Islet precursor cell (in vitro differentiated cells): ENCODE data around the gene CNOT9.

Source experiments
- DNase-seq: peaks from one replicate; pipeline ENCODE4 v3.0.0-alpha.2; 2018

CNOT9 gene

DNA sequence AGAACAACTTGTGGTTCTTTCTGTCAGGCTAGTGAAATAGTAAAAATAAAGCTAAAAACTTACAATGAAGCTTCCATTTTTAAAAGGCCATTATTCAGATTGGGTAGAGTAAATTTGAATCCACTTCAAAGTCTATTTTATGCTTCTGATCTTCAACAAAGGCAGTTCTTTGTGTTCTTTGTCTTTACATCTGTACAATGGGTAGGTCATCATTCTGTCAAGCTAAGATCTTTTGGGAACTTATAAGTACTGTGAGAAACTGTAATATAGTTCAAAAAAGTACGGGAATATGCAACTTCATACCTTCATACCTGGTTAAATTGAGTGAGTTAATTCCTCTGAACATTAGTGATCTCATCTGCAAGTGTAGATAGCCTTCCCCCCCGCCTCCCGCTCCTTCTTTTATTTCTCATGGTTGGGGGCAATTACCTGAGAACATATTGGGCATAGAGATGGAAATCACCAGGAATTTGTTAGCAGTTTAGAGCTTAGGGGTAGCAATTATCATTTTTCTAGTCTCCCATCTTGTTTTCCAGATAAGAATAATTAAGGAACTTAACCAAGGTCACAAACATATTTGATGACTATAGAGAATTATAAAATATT lies 9.7 kb downstream of the CNOT9 start:
- DNase-seq: no peak

DNA sequence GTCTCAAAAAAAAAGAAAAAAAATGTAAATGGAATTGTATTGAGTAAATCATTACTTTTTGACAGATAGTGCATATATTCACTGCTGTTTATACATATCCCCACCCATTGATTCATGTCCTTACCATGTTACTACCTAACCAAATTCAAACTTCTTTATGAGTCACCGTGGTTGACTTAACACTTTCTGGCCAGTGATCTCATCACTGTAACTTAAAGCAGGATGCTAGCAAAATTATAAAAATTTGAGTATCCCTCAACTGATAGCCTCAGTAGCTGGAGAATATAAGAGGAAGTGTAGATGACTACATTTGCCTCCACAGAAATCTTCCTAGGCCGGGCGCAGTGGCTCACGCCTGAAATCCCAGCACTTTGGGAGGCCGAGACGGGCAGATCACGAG lies 13.4 kb downstream of the CNOT9 start:
- DNase-seq: no peak

DNA sequence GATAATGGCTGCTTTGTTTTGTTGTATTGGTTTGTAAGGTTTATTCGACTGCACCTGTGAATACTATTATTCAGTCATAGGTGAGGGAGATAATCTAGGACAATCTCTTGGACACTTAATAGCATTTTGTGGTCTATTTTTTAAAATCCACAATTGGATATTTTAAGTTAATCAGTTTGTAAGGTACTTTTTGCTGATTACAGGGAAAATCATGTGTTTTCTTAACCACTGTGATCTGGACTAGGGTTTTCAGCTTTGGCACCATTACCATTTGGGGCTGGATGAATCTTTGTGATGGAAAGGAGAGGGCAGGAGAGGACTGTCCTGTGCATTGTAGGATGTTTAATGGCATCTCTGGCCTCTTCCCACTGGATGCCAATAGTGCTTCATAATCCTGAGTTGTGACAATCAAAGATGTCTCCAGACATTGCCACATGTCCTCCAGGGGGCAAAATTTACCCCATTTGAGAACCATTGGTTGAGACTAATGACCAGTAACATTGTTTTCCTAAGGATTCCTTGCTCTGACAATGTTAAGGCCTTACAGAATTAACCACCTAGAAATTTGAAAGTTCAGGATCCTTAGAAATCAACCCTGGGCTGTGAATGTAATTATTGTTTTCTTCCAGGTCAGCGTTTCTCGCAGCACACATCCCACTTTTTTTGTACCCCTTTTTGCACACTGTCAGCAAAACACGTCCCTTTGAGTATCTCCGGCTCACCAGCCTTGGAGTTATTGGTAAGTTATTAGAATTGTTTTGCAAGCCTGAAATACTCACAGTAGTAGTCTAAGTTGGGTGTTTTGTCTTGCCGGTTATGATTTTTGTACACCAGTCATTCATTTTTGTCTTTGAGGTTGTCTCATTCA lies 15.6 kb downstream of the CNOT9 start:
- DNase-seq: no peak

DNA sequence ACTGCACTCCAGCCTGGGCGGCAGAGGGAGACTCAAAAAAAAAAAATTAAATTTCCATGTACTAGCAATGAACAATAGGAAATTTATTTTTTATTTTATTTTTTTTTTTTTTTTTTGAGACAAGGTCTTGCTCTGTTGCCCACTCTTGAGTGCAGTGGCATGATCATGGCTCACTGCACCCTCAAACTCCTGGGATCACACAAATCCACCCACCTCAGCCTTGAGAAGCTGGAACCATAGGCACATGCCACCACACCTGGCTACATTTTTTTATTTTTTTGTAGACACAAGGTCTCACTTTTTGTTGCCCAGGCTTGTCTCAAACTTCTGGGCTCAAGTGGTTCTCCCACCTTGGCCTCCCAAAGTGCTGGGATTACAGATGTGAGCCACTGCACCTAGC lies 16.9 kb downstream of the CNOT9 start:
- DNase-seq: no peak

DNA sequence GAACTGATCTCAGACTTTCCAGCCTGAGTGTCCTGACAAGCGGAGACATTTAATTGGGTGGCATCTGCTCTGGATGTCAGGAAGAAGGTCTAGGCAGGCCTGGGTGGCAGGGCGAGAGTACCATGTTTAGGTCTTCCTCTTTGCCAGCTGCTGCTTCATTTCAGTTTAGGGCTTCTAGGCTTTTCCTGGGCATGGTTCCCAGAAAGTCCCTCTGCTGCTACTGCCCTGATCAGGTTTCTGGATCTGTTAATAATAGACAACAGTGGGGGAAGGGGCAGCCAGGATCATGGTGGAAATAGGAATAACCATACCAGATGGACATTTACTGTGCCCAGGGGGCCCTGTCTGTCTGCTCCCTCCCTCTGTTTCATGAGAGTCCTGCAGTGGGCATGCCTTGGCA lies 36.8 kb downstream of the CNOT9 start:
- no peak for DNase-seq

DNA sequence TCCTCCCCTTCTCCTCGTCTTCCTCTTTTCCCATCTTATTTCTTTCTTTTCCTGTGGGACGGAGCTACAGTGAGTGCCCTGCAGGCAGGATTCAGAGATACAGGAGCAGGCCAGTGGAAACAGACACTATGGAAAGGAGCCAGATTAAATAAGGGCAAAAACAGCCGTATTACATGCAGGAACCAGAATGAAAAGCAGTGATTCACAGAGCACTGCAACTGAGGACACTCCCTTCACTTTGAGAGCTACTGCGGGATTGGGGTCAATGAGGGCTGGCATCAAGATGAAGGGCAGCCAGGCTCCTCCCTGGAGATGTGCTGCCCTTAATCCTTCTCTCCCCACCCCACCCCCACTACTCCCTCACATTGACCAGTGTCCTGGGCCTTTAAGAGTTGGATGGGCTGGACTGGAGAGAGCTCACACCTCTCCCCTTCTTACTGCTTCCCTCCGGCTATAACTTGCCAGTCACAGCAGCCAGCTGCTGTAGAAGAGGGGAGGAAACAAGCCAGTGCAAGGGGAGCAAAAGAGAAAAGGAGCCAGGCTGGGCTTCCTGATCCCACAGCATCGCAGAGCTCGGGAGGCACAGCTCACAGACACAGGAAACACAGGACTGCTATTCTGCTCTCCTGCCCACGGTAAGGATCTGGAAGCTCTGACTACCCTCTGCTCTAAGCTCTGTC lies 38.9 kb downstream of the CNOT9 start, which contains the start of gene PLCD4:
Gene PLCD4, plus strand, starts transcription at position 464 of the 680 bp plus-strand sequence. CDS start 7,841 bp downstream, outside the sequence.
- DNase-seq: peak; percentile 71

DNA sequence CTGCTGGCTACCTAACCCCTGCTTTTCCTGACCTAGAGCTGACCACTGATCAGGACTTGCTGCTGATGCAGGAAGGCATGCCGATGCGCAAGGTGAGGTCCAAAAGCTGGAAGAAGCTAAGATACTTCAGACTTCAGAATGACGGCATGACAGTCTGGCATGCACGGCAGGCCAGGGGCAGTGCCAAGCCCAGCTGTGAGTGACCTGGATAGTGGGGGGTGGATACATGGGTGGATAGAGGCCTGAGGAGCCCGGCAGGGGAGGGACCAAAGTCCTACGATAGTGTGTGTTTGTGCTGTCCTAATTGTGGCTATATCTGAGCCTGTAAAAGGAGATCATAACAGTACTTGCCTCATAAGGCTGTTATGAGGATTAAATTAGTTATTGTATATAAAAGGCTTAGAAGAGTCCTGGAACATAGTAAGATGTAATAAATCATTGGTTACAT lies 47.3 kb downstream of the CNOT9 start:
- no peak for DNase-seq

DNA sequence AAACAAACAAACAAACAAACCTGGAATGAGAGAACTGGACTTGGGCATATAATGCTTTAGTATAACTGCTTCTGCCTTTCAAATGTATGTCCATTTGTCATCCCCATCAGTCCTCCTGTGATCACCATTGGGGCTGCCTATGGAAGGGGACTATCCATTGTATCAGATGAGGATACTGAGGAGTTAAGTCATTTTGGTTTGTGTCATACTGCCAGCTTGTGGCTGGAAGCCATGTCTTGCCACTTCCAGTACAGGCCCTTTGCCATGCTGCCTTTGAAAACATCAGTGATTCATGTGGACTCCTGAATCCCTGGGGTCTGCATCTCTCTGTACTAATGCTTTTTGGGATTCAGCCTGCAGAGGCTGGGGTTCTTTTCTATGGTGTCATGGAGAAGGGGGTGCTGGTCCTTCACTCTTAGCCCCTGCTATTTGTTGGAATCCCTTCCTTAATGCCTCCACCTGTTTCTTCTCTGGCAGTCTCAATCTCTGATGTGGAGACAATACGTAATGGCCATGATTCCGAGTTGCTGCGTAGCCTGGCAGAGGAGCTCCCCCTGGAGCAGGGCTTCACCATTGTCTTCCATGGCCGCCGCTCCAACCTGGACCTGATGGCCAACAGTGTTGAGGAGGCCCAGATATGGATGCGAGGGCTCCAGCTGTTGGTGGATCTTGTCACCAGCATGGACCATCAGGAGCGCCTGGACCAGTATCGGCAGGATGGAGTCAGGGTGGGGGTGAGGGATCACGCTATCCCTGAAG lies 49.6 kb downstream of the CNOT9 start:
- no peak for DNase-seq

DNA sequence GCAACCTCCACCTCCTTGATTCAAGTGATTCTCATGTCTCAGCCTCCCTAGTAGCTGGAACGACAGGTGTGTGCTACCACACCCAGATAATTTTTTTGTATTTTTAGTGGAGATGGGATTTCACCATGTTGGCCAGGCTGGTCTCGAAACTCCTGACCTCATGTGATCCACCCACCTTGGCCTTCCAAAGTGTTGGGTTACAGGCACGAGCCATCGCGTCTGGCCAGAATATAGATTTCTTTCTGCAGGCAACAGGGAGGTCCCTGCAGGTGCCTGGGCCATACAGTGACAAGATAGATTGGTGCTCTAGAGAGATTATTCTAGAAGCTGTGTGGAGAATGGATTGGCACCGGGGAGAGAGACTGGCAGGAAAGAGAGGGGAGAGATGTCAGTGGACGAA lies 52.4 kb downstream of the CNOT9 start:
- DNase-seq: no peak

DNA sequence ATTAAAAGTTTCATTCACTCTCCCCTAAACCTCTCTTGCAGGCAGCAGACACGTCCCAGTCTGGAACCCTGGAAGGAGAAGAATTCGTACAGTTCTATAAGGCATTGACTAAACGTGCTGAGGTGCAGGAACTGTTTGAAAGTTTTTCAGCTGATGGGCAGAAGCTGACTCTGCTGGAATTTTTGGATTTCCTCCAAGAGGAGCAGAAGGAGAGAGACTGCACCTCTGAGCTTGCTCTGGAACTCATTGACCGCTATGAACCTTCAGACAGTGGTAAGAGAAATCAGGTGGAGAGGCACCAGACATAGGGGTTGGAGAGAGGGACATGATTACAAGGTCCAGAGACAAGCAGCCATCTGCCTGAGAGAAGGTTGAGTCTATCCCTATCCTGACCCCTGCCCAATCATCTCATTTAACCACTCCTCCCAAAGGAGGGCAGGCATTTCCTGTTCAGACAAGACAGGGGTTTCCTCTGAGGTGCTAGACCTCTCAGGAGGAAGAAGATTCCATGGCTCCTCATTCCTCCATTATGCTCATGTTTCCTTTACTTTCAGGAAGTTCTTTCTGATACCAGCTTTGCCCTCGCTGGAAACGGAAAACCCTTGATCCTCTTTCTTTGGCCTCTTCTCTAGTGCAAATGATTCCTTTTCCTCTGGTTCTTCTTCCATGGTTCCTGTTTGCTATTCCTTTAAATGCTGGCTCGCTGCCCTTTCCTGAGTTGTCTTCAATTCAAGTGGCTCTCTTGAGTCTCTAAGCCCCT lies 54.1 kb downstream of the CNOT9 start:
- no peak for DNase-seq

DNA sequence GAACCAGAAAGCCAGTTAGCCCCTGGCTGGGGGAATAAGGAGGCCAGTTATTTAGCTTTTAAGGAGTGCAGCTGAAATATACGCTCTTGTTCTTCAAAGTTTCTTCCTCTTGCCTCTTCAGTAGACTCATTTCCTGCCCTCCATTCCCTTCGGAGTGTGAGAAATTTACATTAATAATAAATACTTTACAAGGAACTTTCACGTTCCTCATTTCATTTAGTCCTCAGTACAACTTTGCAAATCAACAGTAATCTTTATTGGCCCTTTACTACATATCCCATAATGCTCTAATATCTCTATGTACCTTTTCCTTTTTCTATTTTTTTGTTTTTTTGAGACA lies 54.7 kb downstream of the CNOT9 start:
- DNase-seq: no peak

DNA sequence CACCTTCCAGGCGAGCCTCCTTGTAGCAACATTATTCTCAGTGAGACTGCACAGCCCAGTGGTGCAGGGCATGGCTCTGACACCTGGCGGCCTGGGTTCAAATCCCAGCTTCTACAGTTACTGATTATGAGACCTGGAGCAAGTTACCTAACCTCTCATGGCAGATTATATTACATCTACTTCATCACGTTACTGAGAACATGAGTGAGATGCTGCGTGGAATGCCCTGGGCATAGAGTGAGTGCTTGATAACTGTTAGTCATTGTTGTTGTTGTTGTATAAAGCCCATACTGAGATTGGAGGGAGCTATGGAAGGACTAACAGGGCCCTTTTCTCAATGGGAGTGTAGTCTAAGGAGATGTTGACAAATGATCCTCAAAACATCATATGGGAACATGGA lies 57.7 kb downstream of the CNOT9 start:
- DNase-seq: no peak

DNA sequence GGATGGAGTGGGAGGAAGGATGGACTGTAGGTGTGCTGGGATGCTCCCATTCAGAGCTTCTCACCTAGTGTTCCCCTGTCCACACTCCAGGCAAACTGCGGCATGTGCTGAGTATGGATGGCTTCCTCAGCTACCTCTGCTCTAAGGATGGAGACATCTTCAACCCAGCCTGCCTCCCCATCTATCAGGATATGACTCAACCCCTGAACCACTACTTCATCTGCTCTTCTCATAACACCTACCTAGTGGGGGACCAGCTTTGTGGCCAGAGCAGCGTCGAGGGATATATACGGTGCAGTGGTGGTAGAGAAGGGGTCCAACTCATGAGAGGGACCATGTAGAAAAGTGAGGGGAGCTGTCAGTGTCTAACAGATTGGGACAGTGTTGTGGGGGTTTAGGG lies 59.3 kb downstream of the CNOT9 start:
- no peak for DNase-seq

DNA sequence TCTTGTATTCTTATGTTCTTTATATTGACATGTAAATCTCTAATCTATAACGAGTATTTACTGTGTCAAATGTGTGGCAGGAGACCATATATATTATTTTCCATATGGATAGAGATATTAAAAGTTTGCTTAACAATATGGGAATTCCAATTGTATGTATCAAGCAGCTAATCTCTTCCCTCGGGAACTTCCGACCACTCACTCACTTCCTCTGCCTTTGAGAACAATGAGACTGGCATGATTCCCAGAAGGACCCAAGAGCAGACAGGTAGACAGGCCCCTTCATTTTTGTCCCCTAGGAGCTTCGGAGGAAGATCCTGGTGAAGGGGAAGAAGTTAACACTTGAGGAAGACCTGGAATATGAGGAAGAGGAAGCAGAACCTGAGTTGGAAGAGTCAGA lies 63.2 kb downstream of the CNOT9 start:
- DNase-seq: no peak

DNA sequence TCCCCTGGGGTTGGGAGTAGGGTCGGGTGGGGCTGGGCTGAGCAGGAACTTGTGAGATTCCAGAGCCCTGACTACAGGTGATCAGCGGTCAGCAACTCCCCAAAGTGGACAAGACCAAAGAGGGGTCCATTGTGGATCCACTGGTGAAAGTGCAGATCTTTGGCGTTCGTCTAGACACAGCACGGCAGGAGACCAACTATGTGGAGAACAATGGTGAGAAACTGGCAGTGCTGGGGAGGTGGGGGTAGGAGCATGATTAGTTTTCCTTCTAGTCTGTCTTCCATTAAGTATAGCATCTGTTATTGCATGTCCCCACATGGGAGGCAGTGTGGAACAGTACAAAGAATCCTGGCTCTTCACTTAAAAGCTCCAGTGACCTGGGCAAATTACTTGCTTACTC lies 67.1 kb downstream of the CNOT9 start:
- DNase-seq: no peak

DNA sequence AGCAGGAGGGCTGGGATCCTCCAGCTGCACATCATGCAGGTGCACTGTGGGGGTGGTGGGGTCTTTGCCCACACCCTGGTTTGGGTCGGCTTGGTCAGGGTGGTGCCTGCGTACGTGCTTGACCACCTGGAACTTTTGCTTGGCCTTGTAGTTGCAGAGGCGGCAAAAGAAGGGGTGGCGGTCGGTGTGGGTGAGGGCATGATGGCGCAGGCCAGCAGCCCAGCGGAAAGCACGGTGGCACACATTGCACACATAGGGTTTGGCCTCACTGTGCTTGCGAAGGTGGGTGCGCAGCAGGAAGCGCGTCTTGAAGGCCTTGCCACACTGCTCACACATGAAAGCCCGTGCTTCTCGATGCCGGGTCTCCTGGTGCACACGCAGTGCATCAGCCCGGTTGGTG lies 69.7 kb downstream of the CNOT9 start:
- no peak for DNase-seq

DNA sequence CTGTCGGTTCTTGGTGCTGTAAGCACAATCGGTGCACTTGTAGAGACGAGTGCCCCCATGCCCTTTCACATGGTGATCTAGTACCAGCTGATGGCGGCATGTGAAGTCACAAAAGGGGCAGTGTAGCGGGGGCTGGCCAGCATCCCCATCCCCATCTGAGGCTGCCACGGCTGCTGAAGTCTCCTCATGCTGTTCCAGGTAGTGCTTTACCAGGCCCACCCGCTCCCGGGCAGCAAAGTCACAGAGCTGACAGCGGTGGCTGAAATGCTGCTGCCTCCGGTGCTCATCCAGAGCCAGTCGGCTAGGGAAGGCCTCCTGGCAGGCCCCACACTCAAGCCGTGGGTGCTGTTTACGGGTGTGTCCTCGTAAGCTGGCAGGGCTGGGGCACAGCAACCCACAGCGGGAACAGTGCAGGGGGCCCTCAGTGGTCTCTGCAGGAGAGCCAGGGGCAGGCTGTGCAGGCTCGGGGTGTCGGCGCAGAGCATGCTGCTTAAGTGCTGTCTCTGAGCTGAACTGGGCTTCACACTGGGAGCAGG lies 73.5 kb downstream of the CNOT9 start:
- DNase-seq: no peak

DNA sequence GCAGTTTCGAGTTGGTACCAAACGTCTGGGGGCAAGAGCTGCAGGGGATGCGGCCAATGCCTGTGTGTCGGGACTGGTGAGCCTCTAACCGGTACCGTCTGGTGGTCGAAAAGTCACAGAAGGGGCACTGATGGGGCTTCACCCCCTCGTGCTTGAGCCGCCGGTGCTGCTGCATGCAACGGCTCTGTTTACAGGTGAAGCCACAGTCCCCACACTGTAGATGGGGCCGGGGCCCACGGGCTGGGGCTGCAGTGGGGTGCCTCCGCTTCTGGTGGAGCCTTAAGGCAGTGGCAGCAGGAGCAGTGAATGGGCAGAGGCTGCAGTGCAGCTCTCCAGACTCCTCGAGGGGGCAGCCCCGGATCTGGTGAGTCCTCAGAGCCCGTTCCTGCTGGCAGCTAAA lies 74.1 kb downstream of the CNOT9 start:
- DNase-seq: no peak

DNA sequence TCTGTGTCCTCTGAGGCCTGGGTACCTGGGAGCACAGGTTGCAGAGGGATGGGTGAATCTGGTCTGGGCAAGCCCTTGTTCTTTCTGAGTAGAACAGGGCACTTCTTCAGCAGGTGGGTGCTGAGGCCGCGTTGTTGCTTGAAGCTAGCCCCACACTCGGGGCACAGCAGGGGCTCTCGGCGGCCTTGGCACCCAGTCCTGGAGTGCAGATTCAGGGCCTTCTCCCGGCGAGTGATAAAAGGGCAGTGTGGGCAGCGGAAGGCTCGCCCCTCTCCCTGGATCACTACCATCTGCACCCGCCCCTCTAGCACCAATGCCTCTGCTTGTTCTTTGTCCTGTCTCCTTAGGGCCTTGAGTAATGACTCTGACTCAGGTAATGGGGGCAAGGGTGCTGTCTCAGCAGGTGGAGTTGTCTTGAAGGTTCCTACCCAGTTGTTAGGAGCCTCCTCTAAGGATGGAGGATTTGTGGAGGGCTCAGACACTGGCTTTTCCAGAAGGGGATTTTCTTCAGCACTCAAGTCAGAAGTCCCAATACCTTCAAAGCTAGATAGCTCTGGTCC lies 75.2 kb downstream of the CNOT9 start:
- DNase-seq: no peak

DNA sequence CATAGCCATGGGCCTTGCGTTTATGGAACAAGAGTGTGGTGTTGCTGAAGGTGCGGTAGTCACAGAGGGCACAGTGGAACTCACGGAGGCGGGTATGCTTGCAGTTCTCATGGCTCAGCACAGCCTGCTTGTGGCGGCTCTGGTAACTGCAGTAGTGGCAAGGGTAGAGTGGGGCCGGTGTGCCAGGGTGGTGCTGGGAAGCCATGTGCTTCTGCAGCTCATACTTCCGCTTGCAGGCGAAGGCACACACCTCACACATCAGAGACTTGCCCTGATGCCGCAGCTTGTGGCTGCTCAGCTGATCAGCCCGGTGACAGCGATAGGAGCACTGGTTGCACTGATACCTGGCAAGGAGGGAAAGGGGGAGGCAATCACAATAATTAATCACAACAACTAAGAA lies 76.1 kb downstream of the CNOT9 start:
- no peak for DNase-seq

DNA sequence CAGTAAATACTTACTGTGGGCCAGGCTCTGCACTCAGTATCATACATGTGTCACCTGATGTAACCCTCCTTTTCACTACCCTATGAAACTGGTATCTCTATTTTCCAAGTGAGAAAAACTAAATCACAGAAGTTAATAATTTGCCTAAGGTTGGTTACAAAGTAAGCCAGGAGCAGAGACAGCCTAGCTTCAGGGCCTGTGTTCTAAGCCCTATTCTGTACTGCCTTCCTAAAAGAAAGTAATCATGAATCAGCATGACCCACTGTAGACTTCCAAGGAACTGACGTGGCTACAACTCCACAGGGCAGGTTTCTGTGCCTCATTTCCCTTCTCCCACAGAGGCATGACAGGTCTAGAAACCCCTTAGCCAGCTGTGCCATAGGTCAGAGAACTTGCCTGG lies 76.5 kb downstream of the CNOT9 start:
- no peak for DNase-seq
